ENCODE results near the gene LPAR1. TPM values are rescaled to one million over a fixed set of nuclear protein-coding genes. Genes with fewer than 3 reads are reported as not detected.

The LPAR1 gene
- total RNA-seq, 1 experiment from 2014 or later: 33.3 TPM

GRCh38 chr9:110954822-110955291 is 83.4 kb downstream of the LPAR1 start:
- DNase-seq (ENCODE audit: low read depth): peak; percentile 68

- DNase-seq (ENCODE audit: low read depth): peak; percentile 43
Observed at GRCh38 chr9:110952540-110952859, 85.8 kb downstream of the LPAR1 start.

- peak; percentile 30 for DNase-seq (ENCODE audit: low read depth)
Observed at GRCh38 chr9:110951805-110952539, 86.3 kb downstream of the LPAR1 start.

DNA sequence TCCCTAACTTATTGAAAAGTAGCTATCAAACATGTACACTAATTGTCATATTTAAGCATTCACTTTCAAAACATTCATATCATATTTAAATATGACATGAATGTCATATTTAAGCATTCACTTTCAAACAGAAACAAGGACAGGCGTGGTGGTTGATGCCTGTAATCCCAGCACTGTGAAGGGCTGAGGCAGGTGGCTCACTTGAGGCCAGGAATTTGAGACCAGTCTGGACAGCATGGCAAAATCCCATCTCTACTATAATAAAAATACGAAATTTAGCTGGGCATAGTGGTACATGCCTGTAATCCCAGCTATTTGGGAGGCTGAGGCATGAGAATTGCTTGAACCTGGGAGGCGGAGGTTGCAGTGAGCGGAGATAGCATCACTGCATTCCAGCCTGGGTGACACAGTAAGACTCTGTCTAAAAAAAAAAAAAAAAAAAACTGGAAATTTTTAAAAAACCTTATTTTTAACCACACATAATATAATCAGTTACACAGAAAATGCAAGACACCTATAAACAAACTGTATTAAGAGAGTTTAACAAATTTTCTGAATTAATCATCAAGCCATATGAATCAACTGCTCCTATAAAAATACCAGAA is 88.1 kb downstream of the LPAR1 start:
- DNase-seq (ENCODE audit: low read depth): peak; percentile 67

GRCh38 chr9:110949081-110949480 is 89.2 kb downstream of the LPAR1 start:
- no peak for DNase-seq (ENCODE audit: low read depth)

GRCh38 chr9:110947491-110948044 is 90.7 kb downstream of the LPAR1 start:
- DNase-seq (ENCODE audit: low read depth): no peak

- peak; percentile 86 for DNase-seq (ENCODE audit: low read depth)
Observed at GRCh38 chr9:110942522-110942921, 95.7 kb downstream of the LPAR1 start.

DNA sequence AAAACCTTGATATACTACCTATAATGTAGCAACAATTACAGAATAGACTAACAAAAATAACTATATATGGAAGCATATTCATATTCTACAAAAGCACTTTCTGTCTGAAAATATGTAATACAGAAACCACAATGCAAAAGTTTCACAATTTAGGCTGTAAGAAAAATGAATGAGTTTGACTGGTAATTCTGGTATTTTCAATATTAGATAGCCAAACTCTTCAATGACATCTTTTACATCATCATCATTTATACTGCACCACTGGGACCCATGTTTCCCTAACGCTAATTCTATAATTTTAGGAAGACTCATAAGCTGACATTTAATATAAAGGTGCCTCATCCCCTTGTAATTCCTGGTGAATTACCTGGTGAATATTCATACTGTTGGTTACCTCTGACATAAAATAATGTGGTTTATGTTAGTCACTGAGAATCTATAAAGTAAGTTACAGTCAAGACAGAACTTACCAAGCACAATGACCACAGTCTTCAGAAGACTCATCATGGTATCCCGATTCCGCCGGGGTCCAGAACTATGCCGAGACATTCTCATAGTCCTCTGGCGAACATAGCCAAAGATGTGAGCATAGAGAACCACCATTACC is 97.2 kb downstream of the LPAR1 start:
- DNase-seq (ENCODE audit: low read depth): no peak

DNA sequence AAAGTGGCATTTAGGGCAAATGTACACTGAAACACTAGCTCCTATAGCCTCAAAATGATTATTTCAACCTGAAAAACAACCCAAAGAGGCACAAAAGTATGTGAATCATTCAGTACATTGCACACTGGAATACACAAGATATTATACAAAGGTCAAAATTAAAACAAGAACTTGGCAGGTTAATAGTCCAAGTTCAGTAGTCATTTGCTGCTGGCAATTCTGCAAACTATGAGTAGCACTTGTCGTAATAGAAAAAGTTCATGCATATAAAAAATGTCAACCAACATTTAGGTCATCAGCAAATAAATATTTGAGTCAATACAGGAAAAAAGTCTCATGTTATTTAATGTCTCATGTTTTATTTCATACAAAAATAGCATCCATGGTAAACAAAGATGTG is 98.7 kb downstream of the LPAR1 start:
- no peak for DNase-seq (ENCODE audit: low read depth)

DNA sequence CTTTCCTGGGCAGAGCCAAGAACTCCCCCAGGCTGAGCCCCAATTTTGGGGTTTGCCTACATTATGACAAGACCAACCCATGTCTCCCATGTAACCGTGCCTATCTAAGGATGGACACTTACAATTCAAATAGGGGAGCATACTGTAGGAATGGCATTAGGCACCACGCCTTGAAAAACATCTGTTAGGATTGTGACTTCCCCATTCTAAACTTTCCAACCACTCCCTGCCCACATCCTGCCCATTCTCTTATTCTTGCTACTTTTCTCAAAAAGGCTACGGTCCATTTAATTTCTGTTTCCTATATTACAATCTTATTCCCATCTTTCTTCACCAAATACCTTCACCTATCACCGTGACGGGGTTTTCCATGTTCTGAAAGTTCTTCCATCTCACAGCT is 99.2 kb downstream of the LPAR1 start:
- DNase-seq (ENCODE audit: low read depth): no peak

DNA sequence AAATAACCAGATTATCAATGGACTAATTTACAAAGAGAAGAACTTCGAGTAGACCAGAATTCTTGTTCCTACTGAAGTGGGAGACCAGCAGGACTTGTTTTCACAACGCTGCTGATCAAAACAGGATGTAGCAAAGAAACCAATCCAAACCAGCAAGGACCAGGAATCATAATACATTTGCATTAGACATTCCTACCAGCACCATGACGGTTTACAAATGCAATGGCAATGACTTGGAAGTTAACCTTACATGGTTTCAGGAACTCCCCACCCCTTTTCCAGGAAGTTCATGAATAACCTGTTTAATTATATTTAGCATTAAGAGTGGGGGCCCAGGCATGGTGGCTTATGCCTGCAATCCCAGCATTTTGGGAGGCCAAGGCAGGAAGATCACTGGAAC is 100.0 kb downstream of the LPAR1 start:
- DNase-seq (ENCODE audit: low read depth): no peak

DNA sequence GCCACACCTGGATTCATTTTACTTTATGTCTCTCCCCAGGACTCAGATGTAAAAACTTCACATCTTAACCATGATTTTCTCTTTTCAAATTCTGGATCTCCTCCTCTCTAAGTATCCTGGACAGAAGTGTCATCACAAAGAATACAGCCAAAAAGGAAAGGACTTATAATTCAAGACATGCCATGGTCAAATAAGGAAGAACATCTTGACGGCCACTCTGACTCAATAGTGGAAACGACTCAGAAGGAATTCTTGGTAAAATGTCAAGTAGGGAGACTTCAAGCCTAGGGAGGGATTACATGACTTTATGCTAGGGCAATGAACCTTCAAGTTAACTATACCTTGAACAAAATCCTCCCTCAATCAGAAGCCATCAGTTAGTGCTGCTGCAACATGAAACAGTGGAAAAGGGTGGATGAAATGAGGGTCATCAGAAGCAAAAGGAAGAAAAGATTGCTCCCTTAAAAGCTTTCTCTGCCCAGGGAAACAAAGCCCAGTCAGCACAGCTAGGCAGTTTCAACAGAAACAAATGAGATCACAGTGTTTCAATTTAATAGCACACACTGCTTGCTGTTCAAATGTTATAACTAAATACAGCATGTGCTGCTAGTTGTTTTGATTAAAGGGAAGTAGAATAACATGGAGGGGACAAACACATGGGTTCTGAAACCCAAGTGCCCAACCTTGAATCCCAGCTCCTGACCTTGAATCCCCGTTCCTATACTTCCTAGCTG is 101.4 kb downstream of the LPAR1 start:
- DNase-seq (ENCODE audit: low read depth): peak; percentile 81

DNA sequence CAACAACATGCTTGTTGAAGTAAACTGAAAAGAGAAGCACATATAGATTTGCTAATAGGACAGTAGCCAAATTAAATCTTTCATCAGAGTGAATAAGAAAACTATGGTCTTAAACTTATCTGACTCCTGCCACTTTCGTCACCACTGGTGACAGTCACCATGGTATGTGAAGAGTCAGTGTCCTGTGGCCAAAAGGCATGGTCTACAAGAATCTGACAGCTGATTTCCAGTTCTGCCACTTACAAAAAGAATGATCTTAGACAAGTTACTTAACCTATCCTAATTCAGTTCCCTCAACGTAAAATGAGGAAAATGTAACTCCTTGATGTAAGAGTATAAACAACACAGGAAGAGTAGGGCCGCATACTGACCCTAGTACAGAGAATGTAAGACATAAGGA is 102.0 kb downstream of the LPAR1 start:
- DNase-seq (ENCODE audit: low read depth): no peak

DNA sequence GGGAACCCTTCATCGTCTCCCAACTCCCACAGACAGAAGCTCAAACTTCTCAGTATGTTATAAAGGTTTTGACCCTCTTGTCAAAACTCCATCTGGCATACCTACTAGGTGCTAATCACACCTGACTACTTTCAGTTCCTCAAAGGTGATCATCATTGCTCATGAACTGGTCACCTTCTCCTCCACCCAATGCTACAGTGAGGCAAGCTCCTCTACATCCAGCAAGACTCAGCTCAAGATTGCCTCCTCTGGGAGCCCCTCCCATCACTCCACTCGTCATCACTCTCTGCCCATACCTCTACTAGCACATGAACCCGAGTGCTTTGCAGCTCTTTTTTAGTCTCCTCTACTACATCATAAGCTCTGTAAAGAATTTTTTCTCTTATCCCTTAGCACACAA is 102.4 kb downstream of the LPAR1 start:
- no peak for DNase-seq (ENCODE audit: low read depth)

DNA sequence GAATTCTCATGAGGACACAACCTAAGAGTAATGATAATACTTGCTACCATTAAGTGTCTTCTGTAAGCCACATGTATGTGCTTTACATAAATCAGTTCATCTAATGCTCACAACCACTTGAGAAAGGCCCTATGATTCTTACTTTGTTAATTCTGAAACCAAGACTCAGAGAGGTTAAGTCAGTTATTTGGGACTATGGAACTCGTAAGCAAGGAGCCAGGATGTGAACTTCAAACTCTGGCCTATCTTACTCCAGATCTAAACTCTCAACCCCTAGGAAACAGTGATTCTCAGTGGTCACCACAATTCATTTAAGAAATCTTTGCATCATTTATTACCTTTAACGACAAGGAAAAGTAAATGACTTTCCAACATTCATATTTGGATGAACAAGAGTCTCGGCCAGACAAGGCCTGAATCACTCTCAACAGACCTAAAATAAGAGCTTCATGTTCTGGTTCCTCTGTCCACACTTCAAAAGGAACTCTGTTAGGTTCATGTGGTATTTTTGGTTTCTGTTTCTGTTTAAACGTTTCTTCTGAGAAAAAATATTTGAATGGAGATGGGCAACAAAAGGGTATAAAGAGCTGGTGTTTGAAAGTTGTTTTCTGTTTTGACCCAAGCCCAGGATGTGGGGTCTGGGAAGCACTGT is 104.8 kb downstream of the LPAR1 start:
- no peak for DNase-seq (ENCODE audit: low read depth)

DNA sequence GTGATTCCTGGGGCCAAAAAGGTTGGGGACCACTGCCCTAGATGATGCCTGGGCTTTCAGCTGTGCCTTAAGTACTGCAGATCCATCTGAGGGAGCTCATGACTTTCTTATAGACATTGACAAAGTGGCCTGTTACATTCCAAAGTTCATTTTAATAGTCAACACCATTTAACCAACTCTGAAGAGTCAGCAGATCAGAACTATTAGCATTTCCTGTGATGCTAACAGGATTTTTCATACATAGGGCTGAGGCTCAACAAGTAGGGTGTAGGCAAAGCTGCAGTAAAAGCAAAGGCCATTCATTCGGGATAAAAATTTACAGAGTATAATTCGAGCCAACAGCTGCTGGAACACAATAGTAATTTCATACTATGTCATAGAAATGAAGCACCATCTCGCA is 105.4 kb downstream of the LPAR1 start:
- peak; percentile 47 for DNase-seq (ENCODE audit: low read depth)

GRCh38 chr9:110928599-110928998 is 109.7 kb downstream of the LPAR1 start:
- no peak for DNase-seq (ENCODE audit: low read depth)

DNA sequence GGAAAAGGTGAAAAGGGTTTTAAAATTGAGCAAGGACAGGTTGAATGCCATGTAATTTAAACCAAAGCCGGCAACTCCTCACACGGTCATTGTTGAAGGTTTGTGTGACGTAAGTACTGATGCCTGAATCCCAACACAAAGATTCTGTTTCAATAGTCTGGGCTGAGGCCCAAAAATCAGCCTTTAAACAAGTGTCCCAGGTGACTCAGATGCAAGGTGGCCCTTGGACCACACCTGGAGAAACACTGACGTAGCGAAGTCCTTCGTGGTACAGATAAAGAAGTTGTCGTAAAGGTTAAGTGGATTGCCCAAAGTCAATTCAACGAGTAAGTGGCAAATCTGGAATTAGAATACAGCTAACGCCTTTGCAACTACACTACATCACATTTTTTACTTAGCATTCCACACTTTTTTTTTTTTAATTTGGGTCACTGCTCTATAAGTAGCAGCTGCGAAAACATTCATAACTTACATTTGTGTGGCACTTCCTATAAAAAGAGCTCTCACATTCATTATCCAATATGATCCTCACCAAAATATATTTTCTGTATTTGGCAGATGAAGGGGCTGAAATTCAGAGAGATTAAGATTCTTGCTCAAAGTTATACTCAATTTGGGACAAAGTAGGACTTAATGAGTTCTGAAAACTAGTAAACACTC is 111.3 kb downstream of the LPAR1 start:
- DNase-seq (ENCODE audit: low read depth): no peak

GRCh38 chr9:110923601-110924000 is 114.7 kb downstream of the LPAR1 start:
- peak; percentile 45 for DNase-seq (ENCODE audit: low read depth)

DNA sequence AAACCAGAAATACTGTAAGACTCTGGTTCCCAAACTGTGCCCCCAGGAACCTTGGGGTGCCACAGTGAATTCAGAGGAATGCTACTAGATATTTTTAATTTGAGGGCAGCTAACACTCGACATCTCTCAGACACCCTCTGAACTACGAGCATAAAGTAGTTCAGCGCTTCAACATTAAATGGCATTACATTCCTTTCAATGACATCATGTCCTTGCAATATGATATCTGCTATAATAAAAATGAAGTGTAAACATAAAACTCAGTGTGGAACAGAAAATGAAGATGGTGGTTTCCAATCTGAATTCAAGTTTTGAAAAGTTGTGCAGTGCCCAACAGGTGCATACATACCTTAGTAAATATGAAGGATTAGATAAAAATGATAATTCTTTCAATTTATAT is 116.1 kb downstream of the LPAR1 start:
- peak; percentile 49 for DNase-seq (ENCODE audit: low read depth)

DNA sequence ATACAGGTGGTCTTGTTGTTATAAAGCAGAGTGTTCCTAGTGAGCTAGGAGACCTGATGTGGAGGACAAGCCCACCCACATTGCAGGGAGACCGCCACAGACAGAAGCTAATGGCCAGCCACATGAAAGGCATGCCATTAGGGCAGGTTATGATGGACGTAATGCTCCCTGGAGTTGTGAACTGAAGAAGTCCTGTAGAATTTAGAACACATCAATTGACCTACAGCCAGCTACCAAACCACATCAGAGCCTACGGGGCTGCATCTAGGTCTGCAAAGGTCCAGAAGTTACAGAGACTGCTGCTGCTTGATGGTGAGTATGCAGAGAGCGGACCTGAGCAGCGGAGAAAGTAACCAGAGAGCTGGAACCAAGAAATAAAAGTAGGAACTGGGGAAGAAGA is 116.6 kb downstream of the LPAR1 start:
- peak; percentile 21 for DNase-seq (ENCODE audit: low read depth)
